Loucy (cell line): ENCODE measurements around the gene AMPD3.

ENCODE experiments used
- CTCF ChIP-seq: fragments of 200-600 bp; sonication (generic); conservative IDR thresholded peaks from 2 replicates; pipeline ENCODE4 v1.5.1; 2014; ENCODE audit warnings: mild to moderate bottlenecking, antibody characterized with exemption, low read length
- EZH2phosphoT487 ChIP-seq: fragments of 200-600 bp; IDR thresholded peaks from 2 replicates; pipeline ENCODE4 v1.6.1; 2018; ENCODE audit warnings: antibody characterized with exemption, mild to moderate bottlenecking, moderate library complexity, borderline replicate concordance

GRCh38 chr11:10539339-10539738, 84.3 kb downstream of the AMPD3 start:
- TF ChIP-seq CTCF: no peak
- TF ChIP-seq EZH2phosphoT487: no peak
